GM19035 (cell line): Measurements from ENCODE around the gene PPME1.
"Not testable (repeated sequence)": the region's sequence is repeated elsewhere in the genome, so short reads cannot be mapped to it uniquely, and the experiment has no call there.

Experiments used
- ATAC-seq: cut with Tn5 transposase; IDR thresholded peaks from one replicate; pipeline ENCODE4 v1.9.1; 2021; ENCODE audit not compliant: unreplicated experiment

PPME1 gene, protein sequence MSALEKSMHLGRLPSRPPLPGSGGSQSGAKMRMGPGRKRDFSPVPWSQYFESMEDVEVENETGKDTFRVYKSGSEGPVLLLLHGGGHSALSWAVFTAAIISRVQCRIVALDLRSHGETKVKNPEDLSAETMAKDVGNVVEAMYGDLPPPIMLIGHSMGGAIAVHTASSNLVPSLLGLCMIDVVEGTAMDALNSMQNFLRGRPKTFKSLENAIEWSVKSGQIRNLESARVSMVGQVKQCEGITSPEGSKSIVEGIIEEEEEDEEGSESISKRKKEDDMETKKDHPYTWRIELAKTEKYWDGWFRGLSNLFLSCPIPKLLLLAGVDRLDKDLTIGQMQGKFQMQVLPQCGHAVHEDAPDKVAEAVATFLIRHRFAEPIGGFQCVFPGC

DNA sequence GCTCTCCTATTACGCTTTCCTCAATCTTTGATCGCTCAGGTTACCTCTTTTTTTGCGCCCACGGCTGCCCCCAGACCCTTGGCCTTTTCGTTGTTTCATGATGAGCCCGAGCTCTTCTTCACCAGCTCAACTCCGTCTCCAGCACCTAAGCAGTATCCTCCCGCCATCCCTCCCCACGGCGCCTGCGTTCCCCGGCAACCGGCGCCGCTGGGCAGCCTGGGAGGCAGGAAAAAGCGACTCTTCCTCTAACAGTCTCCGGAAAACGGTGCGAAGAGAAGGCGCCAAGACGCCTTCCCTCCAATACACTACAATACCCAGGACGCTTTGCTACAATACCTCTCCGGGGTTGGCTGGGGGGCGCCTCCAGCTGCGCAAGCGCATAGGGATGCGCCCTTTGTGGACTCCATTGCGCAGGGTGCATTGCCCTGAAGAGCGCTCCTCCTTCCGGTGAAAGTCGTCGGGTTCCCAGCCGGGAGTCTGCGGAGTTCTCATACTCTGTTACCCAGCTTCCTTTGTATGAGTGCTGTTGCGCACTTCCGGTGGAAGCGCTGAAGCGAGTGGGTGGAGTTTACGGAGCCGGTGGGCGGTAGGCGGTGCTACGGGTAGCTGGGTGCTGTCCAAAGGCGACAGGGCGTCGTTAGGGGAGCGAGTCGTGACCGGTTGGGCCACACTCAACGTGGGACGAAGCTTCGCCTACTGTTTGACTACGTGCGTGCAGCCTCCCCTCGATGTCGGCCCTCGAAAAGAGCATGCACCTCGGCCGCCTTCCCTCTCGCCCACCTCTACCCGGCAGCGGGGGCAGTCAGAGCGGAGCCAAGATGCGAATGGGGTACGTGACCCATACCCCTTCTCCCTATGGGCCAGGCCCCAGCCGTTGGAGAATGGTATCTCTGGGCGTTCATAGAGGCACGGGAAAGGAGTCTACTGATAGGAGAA lies at the start of gene PPME1, which contains the start of gene C2CD3:
PPME1 (plus strand) TSS at position 596 of the 936 bp plus-strand sequence; CDS start at position 729, 133 bp downstream.
C2CD3 (minus strand) TSS at position 309 of the 936 bp plus-strand sequence; CDS start at position 99, 210 bp downstream.
- ATAC-seq, result peak; percentile 94

DNA sequence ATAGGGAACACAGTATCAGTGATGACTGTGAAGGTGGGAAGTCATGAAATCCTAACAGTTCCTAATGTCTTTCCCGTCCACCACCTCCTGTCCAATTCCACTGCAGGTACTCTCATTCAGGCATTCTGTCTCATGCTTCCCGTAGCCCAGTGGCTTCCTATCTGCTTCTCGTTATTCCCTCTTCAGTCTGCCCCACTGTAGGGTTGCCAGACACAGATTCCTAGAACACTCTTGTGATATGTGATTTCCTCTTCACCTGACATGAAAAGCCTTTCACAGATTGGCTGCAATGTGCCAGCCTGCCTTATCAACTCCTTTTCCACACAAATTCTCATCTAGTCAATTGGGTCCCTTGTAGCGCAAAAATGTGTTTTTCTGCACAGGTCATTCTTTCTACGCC lies 49.3 kb upstream of the PPME1 start:
- no peak for ATAC-seq

DNA sequence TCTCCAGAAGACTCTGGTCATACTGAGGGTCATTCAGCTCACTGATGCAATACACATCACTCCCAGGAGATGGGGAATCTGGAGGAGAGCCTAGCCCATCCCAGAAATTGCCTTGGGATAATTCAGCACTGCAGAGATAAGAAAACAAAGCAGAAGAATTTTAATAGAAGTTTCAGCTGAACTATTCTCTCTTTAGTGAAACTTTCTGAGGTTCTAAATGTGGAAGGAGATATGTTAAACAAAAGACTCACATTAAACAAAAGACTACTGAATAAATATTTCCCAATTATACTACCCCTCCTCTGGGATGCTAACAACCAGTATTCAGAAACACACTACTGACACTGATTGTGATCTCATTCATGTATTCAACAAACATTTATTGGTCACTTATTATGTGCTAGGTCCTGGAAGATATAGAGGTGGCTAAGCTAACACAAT lies 48.1 kb upstream of the PPME1 start:
- ATAC-seq, result no peak

DNA sequence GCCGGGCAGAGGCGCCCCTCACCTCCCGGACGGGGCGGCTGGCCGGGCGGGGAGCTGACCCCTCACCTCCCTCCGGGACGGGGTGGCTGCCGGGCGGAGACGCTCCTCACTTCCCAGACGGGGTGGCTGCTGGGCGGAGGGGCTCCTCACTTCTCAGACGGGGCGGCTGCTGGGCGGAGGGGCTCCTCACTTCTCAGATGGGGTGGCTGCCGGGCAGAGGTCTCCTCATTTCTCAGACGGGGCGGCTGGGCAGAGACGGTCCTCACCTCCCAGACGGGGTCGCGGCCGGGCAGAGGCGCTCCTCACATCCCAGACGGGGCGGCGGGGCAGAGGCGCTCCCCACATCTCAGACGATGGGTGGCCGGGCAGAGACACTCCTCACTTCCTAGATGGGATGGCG lies 42.0 kb upstream of the PPME1 start:
- ATAC-seq, result not testable (repeated sequence)

DNA sequence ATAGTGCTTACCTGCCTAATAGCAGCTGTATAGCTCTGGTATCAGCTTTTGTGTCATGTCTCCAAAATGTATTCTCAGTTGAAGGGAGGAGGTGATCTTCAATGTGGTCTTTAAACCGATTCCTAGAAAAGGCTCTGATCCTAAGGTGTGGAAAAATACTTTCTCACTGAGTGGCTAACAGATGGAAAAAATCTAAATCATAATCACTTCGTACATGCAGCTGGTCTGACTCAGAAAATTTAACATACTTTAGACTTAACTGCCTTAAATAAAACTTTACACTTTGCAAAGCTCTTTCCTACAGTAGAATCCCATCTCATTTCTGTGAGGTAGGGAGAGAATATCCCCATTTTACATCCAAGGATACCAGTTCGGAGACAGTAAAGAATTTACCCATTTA lies 38.3 kb upstream of the PPME1 start:
- ATAC-seq, result no peak

GRCh38 chr11:74133436-74133835 lies 37.7 kb upstream of the PPME1 start:
- no peak for ATAC-seq

DNA sequence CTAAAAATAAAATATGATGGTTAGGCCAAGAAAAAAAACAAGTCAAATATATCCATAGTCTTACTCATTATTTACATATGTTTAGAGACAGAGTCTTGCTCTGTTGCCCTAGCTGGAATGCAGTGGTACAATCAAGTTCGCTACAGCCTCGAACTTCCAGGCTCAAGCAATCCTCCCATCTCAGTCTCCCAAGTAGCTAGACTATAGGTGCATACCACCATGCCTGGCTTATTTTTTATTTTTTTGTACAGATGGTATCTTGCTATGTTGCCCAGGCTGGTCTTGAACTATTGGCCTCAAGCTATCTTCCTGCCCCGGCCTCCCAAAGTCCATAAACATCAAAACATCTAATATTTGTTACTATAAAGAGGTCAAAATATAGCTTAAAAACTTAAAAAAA lies 36.4 kb upstream of the PPME1 start:
- ATAC-seq, result no peak

GRCh38 chr11:74135127-74135840 lies 35.8 kb upstream of the PPME1 start:
- no peak for ATAC-seq

DNA sequence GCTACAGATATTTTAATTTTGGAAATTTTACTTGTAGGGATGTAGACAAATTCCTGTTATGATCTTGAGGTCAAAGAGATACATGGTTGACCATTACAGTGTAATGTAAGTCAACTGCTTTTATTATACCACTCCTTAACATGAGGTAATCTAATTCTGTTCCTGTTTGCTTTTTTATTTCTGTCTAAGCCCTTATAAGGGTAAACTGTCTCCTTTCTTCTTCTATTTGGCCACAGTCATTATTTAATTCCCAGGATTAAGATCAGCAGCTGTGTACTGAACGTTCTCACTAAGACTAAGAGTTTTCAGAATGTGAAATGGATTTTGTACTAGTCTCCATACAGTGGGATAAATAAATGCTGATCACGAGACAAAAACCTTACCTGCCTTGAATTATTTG lies 33.1 kb upstream of the PPME1 start:
- no peak for ATAC-seq

DNA sequence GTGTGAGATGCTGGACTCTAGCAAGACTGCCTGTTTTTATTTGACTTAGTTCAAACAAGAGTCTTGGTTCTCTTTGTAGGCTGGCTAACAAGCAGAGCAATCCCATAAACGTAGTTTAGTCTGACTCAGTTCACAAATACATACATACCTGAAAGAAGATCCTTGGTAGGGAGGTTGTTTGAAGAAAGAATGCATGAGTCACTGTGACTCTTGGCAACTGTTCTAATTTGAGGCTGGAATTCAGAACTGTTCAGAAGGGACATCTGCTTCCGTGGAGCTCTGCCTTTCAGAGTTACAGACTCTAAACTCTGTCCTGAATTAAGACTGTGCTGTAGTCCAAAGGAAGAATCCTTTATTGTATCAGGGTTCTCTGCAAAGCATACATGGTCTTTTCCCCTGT lies 32.5 kb upstream of the PPME1 start:
- ATAC-seq, result no peak

DNA sequence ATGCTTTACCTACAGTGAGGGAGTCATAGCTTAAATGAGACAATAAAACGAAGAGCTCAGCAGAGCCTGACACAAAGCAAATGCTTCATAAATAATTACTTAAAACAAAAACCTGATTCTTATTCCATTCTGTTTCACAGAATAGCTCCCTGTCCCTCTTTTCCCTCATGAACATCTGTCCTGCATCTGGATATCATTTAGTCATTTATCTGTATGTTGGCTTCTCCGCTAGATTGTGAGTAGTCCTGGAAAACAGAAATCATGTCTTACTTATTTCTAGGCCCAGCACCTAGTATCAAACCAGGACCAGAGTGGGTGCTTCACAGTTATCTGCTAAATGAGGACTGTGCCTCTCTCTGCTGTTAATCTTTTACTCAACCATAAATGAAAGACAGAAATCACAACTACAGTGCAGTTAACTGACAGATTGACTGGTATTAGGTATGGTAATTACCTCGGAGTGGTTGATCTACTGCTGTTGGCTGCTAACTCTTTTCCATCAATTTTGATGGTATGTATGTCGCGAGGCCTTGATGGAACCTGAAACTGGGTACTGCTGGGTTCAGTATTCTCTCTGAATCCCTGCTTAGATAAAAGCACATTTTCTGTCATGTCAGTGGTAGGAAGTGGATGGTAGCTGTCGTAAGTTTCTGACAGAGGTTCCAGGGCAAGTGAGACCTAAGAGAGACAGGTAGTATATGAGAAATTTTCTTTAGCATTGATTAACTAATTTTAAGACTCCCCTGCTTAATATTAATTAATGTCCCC lies 31.8 kb upstream of the PPME1 start:
- ATAC-seq, result no peak

GRCh38 chr11:74139919-74140431 lies 31.1 kb upstream of the PPME1 start:
- not testable (repeated sequence) for ATAC-seq

- ATAC-seq, result no peak
Observed at GRCh38 chr11:74141241-74141695, 29.8 kb upstream of the PPME1 start.

GRCh38 chr11:74141908-74142307 lies 29.2 kb upstream of the PPME1 start:
- no peak for ATAC-seq

DNA sequence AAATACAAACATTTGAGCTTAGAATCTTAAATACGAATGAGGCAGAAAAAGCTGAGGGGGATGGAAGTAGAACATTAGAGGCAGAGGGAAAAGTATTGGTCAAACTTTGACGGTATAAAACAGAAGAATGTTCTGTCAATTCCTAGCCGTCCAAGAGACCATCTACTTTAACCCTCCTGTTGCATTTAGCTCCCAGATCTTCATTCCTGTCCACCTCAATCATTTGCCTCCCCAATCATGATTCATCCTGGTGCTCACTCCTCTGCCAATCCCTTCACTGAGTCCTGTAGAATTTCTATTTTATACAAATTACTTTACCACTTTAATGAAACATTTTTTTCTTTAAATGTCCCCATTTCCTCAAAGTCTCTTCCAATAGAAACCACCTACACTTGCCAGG lies 28.5 kb upstream of the PPME1 start:
- ATAC-seq, result no peak

DNA sequence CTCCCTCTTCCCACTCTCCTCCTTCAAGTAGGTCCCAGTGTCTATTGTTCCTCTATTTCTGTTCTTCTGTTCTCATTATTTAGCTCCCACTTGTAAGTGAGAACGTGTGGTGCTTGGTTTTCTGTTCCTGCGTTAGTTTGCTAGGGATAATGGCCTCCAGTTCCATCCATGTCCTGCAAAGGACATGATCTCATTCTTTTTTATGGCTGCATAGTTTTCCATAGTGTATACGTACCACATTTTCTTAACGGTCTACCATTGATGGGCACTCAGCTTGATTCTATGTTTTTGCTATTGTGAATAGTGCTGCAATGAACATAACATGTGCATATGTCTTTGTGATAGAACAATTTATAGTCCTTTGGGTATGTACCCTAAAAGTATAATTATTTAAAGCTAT lies 26.5 kb upstream of the PPME1 start:
- no peak for ATAC-seq

GRCh38 chr11:74147199-74147929 lies 23.7 kb upstream of the PPME1 start:
- ATAC-seq, result no peak

DNA sequence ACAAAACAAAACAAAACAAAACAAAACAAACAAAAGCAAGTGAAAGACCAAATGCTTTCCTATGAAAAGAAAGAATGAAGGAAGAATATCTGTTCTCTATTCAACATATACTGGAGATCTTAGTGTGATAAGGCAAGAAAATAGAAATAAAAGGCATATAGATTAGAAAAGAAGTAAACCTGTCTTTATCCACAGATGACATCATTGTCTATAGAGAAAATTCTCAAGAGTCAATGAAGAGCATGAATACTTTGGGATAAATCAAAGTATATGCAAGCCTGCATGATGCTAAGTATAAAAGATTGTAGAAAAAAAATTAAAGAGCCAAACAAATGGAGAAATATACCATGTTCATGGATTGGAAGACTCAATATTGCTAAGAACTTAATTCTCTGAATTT lies 17.9 kb upstream of the PPME1 start:
- no peak for ATAC-seq

DNA sequence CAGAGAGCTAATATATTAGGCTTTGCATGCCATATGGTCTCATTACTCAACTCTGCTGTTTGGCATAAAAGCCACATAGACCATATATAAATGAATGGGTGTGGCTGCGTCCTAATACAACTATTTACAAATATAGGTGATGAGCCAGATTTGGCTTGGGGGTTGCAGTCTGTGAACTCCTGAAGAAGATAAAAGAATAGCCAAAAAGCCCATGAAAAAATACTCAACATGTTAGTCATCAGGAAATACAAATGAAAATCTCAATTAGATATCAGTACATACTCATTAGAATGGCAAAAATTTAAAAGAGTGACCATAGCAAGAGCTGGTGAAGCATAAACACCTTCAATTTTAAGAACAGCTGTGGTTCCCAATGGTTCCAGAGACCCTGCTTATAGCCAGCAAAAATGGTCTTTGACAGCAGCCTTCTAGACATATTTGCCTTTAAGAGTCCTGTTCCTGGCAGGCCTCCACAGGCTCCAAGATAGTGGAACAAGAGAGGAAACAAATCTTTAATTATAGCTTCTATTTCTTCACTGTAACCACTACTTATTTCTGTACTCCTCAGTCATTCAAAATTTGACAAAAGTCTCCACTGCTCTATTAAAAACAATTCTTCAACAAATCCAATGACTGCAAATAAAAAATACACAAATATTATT lies 16.3 kb upstream of the PPME1 start:
- no peak for ATAC-seq
